PFSK-1 (cell line): ENCODE measurements around the gene DNAH17.

Experiments
- FOXP2 ChIP-seq: optimal IDR thresholded peaks from 2 replicates; pipeline ENCODE3; 2011; ENCODE audit warnings: borderline replicate concordance, control low read depth, inconsistent platforms; ENCODE audit not compliant: insufficient read depth; ENCODE audit errors: extremely low read length, extremely low read depth
- POLR2AphosphoS5 ChIP-seq: IDR thresholded peaks from 2 replicates; pipeline ENCODE4 v1.6.1; 2012; ENCODE audit warnings: low read depth, mild to moderate bottlenecking, control low read depth, low read length, moderate library complexity
- SIN3A ChIP-seq: IDR thresholded peaks from 2 replicates; pipeline ENCODE4 v1.6.1; 2012; ENCODE audit warnings: mild to moderate bottlenecking, low read length, moderate library complexity, borderline replicate concordance; ENCODE audit not compliant: insufficient read depth
- TAF1 ChIP-seq: IDR thresholded peaks from 2 replicates; pipeline ENCODE4 v1.6.1; 2012; ENCODE audit warnings: low read length, control low read depth, borderline replicate concordance; ENCODE audit not compliant: insufficient read depth
- TF ChIP-seq, protein P1 (sequence below), 2 experiments: IDR thresholded peaks; 2 replicates each; pipeline versions ENCODE4 v1.6.1 to v1.8.0; 2011 to 2012; ENCODE audit warnings: low read depth in 2 of 2, low read length in 2 of 2, control low read depth in 1 of 2, inconsistent platforms in 1 of 2, mild to moderate bottlenecking in 1 of 2, moderate library complexity in 1 of 2; ENCODE audit not compliant: insufficient read depth in 1 of 2

The DNAH17 gene

DNA sequence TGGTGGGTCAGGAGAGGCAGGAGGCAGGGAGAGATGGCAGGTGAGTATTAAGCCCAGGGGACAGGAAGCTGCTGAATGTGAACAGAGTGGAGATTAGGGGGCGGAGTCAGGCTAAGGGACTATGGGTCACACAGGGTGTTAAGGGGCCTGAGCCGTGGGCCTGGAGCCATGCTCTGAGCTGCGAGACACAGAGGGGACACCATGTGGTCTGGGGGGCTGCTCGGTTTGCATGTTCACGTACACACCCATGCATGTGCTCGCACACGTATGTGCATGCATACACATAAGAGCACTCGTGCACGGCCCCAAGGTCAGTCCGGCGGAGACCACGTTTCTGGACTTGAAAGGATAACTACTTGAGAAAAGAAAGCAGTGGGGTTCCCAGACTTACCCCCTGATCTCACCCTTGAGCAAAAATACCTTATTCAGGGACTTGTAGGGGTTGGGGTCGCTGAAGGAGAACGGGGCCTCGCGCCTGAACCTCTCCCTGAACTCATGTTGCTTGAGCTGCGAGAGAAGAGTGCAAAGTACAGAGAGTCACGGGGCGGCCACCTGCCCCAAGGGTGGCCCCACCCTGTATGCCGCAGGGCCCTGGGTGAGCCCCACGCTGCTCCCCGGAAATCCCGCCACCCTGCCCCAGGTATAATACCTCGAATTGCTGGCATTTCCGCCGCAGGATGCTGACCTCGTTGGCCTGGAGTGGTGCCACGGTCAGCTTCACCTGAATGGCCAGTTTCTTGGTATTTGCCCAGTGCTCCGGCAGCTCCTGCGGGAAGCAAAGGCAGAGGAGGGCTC, 50.8 kb downstream of the DNAH17 start:
- TF ChIP-seq, protein P1, sequence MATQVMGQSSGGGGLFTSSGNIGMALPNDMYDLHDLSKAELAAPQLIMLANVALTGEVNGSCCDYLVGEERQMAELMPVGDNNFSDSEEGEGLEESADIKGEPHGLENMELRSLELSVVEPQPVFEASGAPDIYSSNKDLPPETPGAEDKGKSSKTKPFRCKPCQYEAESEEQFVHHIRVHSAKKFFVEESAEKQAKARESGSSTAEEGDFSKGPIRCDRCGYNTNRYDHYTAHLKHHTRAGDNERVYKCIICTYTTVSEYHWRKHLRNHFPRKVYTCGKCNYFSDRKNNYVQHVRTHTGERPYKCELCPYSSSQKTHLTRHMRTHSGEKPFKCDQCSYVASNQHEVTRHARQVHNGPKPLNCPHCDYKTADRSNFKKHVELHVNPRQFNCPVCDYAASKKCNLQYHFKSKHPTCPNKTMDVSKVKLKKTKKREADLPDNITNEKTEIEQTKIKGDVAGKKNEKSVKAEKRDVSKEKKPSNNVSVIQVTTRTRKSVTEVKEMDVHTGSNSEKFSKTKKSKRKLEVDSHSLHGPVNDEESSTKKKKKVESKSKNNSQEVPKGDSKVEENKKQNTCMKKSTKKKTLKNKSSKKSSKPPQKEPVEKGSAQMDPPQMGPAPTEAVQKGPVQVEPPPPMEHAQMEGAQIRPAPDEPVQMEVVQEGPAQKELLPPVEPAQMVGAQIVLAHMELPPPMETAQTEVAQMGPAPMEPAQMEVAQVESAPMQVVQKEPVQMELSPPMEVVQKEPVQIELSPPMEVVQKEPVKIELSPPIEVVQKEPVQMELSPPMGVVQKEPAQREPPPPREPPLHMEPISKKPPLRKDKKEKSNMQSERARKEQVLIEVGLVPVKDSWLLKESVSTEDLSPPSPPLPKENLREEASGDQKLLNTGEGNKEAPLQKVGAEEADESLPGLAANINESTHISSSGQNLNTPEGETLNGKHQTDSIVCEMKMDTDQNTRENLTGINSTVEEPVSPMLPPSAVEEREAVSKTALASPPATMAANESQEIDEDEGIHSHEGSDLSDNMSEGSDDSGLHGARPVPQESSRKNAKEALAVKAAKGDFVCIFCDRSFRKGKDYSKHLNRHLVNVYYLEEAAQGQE (IDR thresholded peaks at IDR 0.05; ENCODE audit: insufficient read depth in 1 of 2, low read depth in 2 of 2, low read length in 2 of 2) = no peak

DNA sequence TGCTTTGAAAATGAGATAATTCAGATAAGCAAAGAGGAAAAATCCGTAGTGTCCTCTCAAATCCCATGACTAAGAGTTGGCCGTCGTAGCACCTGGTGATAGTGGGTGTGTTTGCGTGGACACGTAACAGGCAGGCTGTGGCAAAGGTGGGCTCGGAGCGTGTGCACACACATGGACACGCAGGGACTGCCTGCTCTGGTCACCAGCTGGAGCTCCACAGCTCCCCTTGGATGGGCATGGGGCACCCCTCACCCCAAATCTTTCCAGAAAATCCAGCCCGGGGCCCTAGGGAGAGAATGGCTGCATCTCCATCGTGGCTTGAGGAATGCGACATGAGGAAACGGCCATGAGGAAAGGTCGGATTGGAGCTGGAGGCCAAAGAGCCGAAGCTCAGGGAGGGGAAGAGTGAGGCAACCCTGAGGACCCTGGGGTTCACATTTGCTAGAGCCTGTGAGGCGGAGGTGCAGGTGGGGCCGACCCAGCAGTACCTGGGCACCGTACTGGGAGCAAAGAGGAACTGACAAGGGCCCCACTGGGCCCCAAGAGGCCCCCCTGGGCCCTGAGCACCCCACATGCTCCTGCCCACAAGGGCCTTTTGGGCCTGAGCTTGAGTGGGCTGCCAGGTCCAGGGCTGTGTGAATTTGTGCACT, 51.6 kb downstream of the DNAH17 start:
- TF ChIP-seq, protein P1 (IDR thresholded peaks at IDR 0.05; ENCODE audit: insufficient read depth in 1 of 2, low read depth in 2 of 2, low read length in 2 of 2) = no peak
- TF ChIP-seq FOXP2 (no peak), SIN3A (no peak), POLR2AphosphoS5 (no peak), TAF1 (no peak)

DNA sequence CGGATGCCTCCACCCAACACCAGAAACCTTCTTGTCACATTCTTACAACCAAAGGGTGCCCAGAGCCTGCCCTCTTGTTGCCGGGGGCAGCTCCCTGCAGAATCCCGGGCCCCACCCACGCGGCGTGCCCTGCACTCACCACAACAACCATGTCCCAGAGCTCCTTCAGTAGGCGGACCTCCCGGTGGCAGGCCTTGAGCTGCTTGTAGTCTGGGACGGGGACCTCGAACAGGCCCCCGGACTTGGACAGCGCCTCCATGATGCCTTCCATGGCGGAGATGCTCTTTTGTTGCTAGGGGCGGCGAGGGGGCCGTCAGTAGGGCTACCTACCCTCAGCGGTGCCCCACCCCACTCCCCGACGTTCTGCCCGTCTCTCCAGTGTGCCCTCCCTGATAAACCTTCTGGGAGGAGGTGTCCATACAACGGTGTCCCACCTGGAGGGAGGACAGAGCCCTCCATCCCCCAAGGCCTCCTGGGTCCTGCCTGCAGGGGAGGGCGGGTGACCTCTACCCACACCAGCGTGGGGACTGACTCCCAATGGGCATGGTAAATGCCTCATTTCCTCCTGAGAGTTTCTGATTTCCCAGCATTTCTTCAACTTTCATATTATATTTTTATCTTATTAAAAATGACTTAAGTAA, 52.2 kb downstream of the DNAH17 start:
- no peak for TF ChIP-seq TAF1
- TF ChIP-seq FOXP2 = no peak
- TF ChIP-seq POLR2AphosphoS5 = no peak
- TF ChIP-seq, protein P1 (IDR thresholded peaks at IDR 0.05; ENCODE audit: insufficient read depth in 1 of 2, low read depth in 2 of 2, low read length in 2 of 2) = no peak
- no peak for TF ChIP-seq SIN3A

DNA sequence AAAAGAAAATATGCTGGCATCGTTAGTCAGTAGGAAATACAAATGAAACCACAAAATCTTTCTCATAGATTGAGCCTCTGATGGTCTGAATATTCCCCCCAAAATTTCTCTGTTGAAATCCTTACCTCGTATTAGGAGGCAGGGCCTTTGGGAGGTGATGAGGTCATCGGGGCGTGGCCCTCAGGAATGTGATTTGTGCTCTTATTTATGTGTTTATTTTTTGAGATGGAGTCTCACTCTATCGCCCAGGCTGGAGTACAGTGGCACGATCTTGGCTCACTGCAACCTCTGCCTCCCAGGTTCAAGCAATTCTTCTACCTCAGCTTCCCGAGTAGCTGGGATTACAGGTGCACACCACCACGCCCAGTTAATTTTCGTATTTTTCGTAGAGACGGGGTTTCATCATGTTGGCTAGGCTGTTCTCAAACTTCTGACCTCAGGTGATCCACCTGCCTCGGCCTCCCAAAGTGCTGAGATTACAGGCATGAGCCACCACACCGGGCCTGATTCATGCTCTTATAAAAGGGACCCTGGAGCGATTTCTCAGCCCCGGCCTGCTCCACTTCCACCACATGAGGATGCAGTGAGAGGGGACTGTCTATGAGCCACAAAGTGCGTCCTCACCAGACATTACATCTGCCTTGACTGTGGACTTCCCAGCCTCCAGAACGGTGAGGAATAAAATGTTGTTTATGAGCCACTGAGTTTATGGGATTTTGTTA, 53.1 kb downstream of the DNAH17 start:
- TF ChIP-seq TAF1 = no peak
- TF ChIP-seq, protein P1 (IDR thresholded peaks at IDR 0.05; ENCODE audit: insufficient read depth in 1 of 2, low read depth in 2 of 2, low read length in 2 of 2) = no peak
- no peak for TF ChIP-seq FOXP2
- TF ChIP-seq POLR2AphosphoS5 = no peak
- TF ChIP-seq SIN3A = no peak
